A549 (cell line): Measurements from ENCODE around the gene ATXN2.

ENCODE experiments used
- FOSL2 ChIP-seq, 2 experiments: fragments of 450-650 bp in 1 of 2; fragments of >200 bp in 1 of 2; sonication (Bioruptor Twin) in 1 of 2; formaldehyde crosslinking; IDR thresholded peaks; 2 replicates each; pipeline versions ENCODE4 v1.5.0 to v1.6.1; 2016 to 2020; ENCODE audit warnings: mild to moderate bottlenecking in 1 of 2, moderate library complexity in 1 of 2
- HOXA7 ChIP-seq: fragments of 250-450 bp; sonication (Bioruptor Pico); IDR thresholded peaks from 2 replicates; pipeline ENCODE4 v1.5.0; 2020; ENCODE audit warnings: mild to moderate bottlenecking, moderate library complexity
- KDM5A ChIP-seq: fragments of 200-600 bp; sonication (generic); IDR thresholded peaks from 2 replicates; pipeline ENCODE4 v1.6.1; 2016; ENCODE audit warnings: antibody characterized with exemption, mild to moderate bottlenecking
- MAZ ChIP-seq: fragments of 150-350 bp; IDR thresholded peaks from 2 replicates; pipeline ENCODE4 v1.6.1; 2014; ENCODE audit warnings: antibody characterized with exemption, low read depth, low read length, borderline replicate concordance
- SMC3 ChIP-seq: fragments of >200 bp; sonication (Bioruptor Twin); formaldehyde crosslinking; IDR thresholded peaks from 3 replicates; pipeline ENCODE4 v1.6.1; 2018; ENCODE audit warnings: inconsistent platforms
- ZSCAN20 ChIP-seq: fragments of 250-450 bp; sonication (Bioruptor Pico); IDR thresholded peaks from 2 replicates; pipeline ENCODE4 v1.8.0; 2022; ENCODE audit warnings: mild to moderate bottlenecking, moderate library complexity
- TF ChIP-seq, protein P1 (sequence below): fragments of >200 bp; sonication (Bioruptor Twin); formaldehyde crosslinking; IDR thresholded peaks from 3 replicates; pipeline ENCODE4 v1.5.1; 2016
- TF ChIP-seq, protein P2 (sequence below): IDR thresholded peaks from 2 replicates; pipeline ENCODE4 v1.6.1; 2012
- TF ChIP-seq, protein P3 (sequence below): IDR thresholded peaks from 2 replicates; pipeline ENCODE4 v1.6.1; 2012

DNA sequence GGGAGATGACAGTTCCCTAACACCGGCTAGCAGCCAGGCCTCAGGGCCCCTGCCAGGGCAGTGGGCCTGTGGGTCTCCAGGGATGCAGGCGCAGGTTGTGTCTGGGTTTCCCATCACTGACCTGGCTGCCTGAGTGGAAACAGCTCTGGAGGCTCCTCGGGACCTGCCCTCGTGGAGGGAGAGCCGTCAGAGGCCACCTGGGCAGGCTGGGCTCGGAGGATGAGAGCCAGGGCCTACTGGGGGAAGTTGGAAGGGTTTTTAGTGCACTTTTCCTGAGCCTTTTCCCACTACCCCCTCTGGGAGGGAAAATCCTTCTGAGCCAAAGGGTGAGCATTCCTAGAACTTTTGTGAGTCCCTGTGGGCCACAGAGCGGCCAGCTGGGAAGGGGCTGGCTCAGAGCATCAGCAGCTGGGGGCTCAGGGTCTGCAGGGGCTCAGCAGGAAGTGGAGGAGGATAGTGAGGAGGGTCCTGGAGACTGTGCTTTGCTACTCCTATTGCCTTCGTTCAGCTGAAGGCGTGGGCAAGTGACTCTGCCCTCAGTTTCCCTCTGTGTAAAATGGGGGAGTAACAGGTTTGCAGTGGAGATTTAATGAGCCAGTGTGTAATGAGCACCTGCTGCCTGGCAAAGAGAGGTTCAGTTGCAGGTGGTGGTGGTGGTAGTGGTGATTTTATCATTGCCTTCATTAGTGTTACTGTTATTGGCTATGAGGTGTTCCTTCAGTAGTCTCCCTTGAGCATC lies 191.6 kb downstream of the ATXN2 start:
- no peak for TF ChIP-seq FOSL2 (IDR thresholded peaks at IDR 0.05)
- TF ChIP-seq FOSL2 (CRISPR knock-in tag; IDR thresholded peaks at IDR 0.05), result no peak
- TF ChIP-seq, protein P1, sequence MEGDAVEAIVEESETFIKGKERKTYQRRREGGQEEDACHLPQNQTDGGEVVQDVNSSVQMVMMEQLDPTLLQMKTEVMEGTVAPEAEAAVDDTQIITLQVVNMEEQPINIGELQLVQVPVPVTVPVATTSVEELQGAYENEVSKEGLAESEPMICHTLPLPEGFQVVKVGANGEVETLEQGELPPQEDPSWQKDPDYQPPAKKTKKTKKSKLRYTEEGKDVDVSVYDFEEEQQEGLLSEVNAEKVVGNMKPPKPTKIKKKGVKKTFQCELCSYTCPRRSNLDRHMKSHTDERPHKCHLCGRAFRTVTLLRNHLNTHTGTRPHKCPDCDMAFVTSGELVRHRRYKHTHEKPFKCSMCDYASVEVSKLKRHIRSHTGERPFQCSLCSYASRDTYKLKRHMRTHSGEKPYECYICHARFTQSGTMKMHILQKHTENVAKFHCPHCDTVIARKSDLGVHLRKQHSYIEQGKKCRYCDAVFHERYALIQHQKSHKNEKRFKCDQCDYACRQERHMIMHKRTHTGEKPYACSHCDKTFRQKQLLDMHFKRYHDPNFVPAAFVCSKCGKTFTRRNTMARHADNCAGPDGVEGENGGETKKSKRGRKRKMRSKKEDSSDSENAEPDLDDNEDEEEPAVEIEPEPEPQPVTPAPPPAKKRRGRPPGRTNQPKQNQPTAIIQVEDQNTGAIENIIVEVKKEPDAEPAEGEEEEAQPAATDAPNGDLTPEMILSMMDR, result no peak
- TF ChIP-seq, protein P2, sequence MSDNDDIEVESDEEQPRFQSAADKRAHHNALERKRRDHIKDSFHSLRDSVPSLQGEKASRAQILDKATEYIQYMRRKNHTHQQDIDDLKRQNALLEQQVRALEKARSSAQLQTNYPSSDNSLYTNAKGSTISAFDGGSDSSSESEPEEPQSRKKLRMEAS, result no peak
- TF ChIP-seq SMC3, result no peak
- TF ChIP-seq, protein P3, sequence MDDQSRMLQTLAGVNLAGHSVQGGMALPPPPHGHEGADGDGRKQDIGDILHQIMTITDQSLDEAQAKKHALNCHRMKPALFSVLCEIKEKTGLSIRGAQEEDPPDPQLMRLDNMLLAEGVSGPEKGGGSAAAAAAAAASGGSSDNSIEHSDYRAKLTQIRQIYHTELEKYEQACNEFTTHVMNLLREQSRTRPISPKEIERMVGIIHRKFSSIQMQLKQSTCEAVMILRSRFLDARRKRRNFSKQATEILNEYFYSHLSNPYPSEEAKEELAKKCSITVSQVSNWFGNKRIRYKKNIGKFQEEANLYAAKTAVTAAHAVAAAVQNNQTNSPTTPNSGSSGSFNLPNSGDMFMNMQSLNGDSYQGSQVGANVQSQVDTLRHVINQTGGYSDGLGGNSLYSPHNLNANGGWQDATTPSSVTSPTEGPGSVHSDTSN, result no peak
- TF ChIP-seq KDM5A, result no peak
- no peak for TF ChIP-seq ZSCAN20 (CRISPR knock-in tag)
- no peak for TF ChIP-seq HOXA7 (CRISPR knock-in tag)
- TF ChIP-seq MAZ, result no peak
